ENCODE data around the gene FAM124B.
"Not testable (repeated sequence)": the region's sequence is repeated elsewhere in the genome, so short reads cannot be mapped to it uniquely, and the experiment has no call there.

The FAM124B gene

DNA sequence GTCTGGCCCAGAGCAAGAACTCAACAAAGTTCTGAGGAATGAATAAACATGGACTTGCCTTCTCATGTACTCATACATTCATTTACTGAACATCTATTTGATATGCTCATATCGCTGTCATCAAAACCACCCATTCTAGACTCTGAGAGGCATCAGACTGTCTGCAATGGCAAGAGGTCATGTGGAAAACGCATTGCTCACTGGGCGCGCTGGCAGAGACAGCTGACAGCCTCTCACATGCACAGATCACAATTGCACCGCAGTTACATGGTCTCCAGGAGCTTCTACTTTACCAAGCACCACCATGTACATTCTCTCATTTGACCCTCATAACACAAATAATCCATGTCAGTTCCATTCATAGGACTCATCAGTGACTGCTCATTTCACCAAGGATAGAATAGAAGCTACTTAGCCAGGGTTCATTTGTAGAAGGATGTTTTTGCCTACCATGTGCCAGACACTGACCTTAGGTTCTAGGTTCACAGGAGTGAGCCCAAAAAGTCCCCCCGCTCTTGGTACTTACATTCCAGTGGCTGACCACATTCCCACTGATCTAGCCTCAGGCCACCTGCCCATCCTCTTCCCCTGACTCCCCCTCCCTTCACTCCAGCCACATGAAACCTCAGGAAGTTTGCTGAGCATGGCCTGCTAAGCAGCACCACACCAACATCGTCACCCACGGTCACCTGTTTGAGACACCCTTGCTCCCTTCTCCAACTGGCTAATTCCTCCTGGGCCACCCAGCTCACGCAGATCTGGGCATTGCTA, 6.1 kb downstream of the FAM124B start:
- DNase-seq (ENCODE audit: low spot score), result no peak
- Histone ChIP-seq H3K4me3 (no peak overlapping the region), H3K27ac (no peak overlapping the region)
- TF ChIP-seq, protein P1, sequence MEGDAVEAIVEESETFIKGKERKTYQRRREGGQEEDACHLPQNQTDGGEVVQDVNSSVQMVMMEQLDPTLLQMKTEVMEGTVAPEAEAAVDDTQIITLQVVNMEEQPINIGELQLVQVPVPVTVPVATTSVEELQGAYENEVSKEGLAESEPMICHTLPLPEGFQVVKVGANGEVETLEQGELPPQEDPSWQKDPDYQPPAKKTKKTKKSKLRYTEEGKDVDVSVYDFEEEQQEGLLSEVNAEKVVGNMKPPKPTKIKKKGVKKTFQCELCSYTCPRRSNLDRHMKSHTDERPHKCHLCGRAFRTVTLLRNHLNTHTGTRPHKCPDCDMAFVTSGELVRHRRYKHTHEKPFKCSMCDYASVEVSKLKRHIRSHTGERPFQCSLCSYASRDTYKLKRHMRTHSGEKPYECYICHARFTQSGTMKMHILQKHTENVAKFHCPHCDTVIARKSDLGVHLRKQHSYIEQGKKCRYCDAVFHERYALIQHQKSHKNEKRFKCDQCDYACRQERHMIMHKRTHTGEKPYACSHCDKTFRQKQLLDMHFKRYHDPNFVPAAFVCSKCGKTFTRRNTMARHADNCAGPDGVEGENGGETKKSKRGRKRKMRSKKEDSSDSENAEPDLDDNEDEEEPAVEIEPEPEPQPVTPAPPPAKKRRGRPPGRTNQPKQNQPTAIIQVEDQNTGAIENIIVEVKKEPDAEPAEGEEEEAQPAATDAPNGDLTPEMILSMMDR (IDR thresholded peaks at IDR 0.05), result no peak

- Histone ChIP-seq H3K4me3 (no peak overlapping the region), H3K27ac (no peak overlapping the region)
- DNase-seq (ENCODE audit: low spot score), result no peak
- TF ChIP-seq, protein P1 (IDR thresholded peaks at IDR 0.05), result no peak
Measured at GRCh38 chr2:224393157-224393872, 8.6 kb downstream of the FAM124B start.

DNA sequence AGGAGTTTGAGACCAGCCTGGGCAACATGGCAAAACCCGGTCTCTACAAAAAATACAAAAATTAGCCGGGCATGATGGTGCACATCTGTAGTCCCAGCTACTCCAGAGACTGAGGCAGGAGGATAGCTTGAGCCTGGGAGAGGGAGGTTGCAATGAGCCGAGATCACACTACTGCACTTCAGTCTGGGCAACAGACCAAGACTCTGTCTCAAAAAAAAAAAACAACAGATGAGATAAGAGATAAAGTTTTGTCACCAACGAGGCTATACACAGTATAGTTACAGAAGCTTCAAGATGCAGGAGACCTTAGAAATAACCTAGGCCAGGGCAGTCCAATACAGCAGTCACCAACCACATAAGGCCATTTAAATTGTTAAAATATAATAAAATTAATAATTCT, 9.4 kb downstream of the FAM124B start:
- TF ChIP-seq, protein P1 (IDR thresholded peaks at IDR 0.05), result no peak
- Histone ChIP-seq H3K4me3 (no peak overlapping the region), H3K27ac (no peak overlapping the region)
- no peak for DNase-seq (ENCODE audit: low spot score)

GRCh38 chr2:224389317-224389716, 12.6 kb downstream of the FAM124B start:
- no peak overlapping the region for H3K4me3 ChIP-seq
- DNase-seq (ENCODE audit: low spot score), result no peak
- no peak overlapping the region for H3K27ac ChIP-seq
- TF ChIP-seq, protein P1 (IDR thresholded peaks at IDR 0.05), result no peak

GRCh38 chr2:224386876-224387275, 15.0 kb downstream of the FAM124B start:
- Histone ChIP-seq H3K27ac (no peak overlapping the region), H3K4me3 (no peak overlapping the region)
- DNase-seq (ENCODE audit: low spot score), result no peak
- TF ChIP-seq, protein P1 (IDR thresholded peaks at IDR 0.05), result no peak

DNA sequence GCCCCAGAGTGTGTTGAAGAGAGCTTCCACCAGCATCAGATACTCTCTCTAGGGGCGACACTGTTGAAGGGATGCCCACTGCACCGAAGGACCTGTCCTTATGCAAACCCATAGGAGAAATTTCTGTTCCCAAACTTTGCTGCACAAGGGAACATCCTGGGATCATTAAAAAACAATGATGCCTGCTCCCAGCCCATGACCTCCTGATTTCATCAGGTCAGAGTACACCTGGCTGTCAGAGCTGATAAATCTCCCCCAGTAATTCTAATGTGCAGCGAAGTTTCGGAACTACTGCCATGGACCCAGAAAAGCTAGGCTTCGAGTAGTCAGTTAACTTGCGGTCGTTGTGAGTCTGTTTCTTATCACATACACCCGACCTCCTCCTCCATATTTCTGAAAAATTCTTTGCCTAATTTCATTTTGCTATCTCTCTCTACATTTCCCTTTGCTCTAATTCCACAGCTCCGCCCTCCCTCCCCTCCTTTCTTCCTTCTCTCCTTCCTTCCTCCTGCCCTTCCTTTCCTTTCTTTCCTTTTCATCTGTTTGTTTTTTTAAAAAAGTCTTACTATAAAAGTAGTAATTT, 18.8 kb downstream of the FAM124B start:
- DNase-seq (ENCODE audit: low spot score), result no peak
- TF ChIP-seq, protein P1 (IDR thresholded peaks at IDR 0.05), result no peak
- no peak overlapping the region for H3K4me3 ChIP-seq
- no peak overlapping the region for H3K27ac ChIP-seq

- H3K4me3 ChIP-seq; DNase-seq (ENCODE audit: low spot score); H3K27ac ChIP-seq: not testable (repeated sequence)
Measured at GRCh38 chr2:224382280-224382647, 19.6 kb downstream of the FAM124B start.

All from coronary artery (tissue), 2 donors.